ENCODE data around the gene TLR6. TPM values are rescaled to one million over a fixed set of nuclear protein-coding genes. Genes with fewer than 3 reads are reported as not detected.
A peak's percentile ranks its signal among the peaks of the same experiment; 100 is the strongest.

TLR6 gene
- 1 to 10 TPM in 1 of 2 donors, under 1 TPM in 1; 0.99 to 1.8 TPM for total RNA-seq

- H3K4me3 ChIP-seq: no peak within 1 kb of the TSS
- no peaks in the 10 kb centered on the region for H3K36me3 ChIP-seq (replicated peaks in 1 of 2; ENCODE audit: insufficient read depth in 1 of 2, low read depth in 2 of 2)
- no peaks in the 10 kb centered on the region for H3K27me3 ChIP-seq
- H3K27ac ChIP-seq: peak within 1 kb of the TSS in 2 of 4 donors; percentile 29 to 74
- no peaks in the 10 kb centered on the region for H3K9me3 ChIP-seq
- TF ChIP-seq CTCF (IDR thresholded peaks at IDR 0.05) (peak; percentile 21 to 83 (median 70)), POLR2A (IDR thresholded peaks at IDR 0.05) (no peak)
- whole genome bisulfite sequencing, 2 donors: 8 to 14% methylated on average over 8 of the region's 8 CpGs
- DNase-seq (peak; percentile 77 to 82 (median 80)), ATAC-seq (peak; percentile 84)
- intact Hi-C loops (cut with DNase I): no loop called here
- peaks cover 6% of the 10 kb centered on the region for H3K4me1 ChIP-seq
Observed at GRCh38 chr4:38856524-38857337, at the start of gene TLR6. TLR6 (minus strand) TSS chr4:38856817; CDS start chr4:38829473, 27,344 bp downstream.

- no peaks in the 10 kb centered on the region for H3K9me3 ChIP-seq
- intact Hi-C loops (cut with DNase I): no loop called here
- H3K4me3 ChIP-seq: no peak overlapping the region
- no peak for DNase-seq
- TF ChIP-seq POLR2A (IDR thresholded peaks at IDR 0.05) (no peak), CTCF (IDR thresholded peaks at IDR 0.05) (no peak)
- WGBS, 2 donors: 44 to 59% methylated on average over 10 of the region's 10 CpGs
- no peaks in the 10 kb centered on the region for H3K27me3 ChIP-seq
- H3K27ac ChIP-seq: no peak overlapping the region
- peaks cover 0 to 17% of the 10 kb centered on the region in 2 donors for H3K36me3 ChIP-seq (replicated peaks in 1 of 2; ENCODE audit: insufficient read depth in 1 of 2, low read depth in 2 of 2)
- ATAC-seq: no peak
- peaks cover 17% of the 10 kb centered on the region for H3K4me1 ChIP-seq
Observed at GRCh38 chr4:38905652-38906385, 49.2 kb upstream of the TLR6 start.

- WGBS, 2 donors: 35 to 49% methylated on average over 3 of the region's 3 CpGs
- H3K4me3 ChIP-seq: no peak overlapping the region
- DNase-seq (no peak), ATAC-seq (no peak)
- TF ChIP-seq CTCF (IDR thresholded peaks at IDR 0.05) (no peak), POLR2A (IDR thresholded peaks at IDR 0.05) (no peak)
- no peaks in the 10 kb centered on the region for H3K9me3 ChIP-seq
- no peaks in the 10 kb centered on the region for H3K27me3 ChIP-seq
- intact Hi-C loops (cut with DNase I): no loop called here
- peak overlapping the region in 3 of 4 donors; percentile 18 to 52 (median 31) for H3K27ac ChIP-seq
- H3K36me3 ChIP-seq (replicated peaks in 1 of 2; ENCODE audit: insufficient read depth in 1 of 2, low read depth in 2 of 2): peaks cover 0 to 12% of the 10 kb centered on the region in 2 donors
- peaks cover 17% of the 10 kb centered on the region for H3K4me1 ChIP-seq
Observed at GRCh38 chr4:38904682-38905081, 48.1 kb upstream of the TLR6 start.

GRCh38 chr4:38904090-38904666 lies 47.6 kb upstream of the TLR6 start:
- Histone ChIP-seq H3K27ac (peak overlapping the region in 3 of 4 donors; percentile 18 to 52 (median 31)), H3K4me1 (peaks cover 17% of the 10 kb centered on the region), H3K27me3 (no peaks in the 10 kb centered on the region), H3K9me3 (no peaks in the 10 kb centered on the region), H3K36me3 (replicated peaks in 1 of 2; ENCODE audit: insufficient read depth in 1 of 2, low read depth in 2 of 2) (peaks cover 0 to 9% of the 10 kb centered on the region in 2 donors), H3K4me3 (no peak overlapping the region)
- intact Hi-C loops (cut with DNase I): no loop called here
- peak; percentile 82 for ATAC-seq
- 11% methylated on average over 10 of the region's 10 CpGs for WGBS, 2 donors
- TF ChIP-seq CTCF (IDR thresholded peaks at IDR 0.05) (no peak), POLR2A (IDR thresholded peaks at IDR 0.05) (no peak)
- DNase-seq: peak; percentile 23 to 52 (median 32)

Data from body of pancreas (tissue), 4 donors.